GM18507 (cell line): ENCODE results near the gene INO80D.
"Not testable (repeated sequence)": the region's sequence is repeated elsewhere in the genome, so short reads cannot be mapped to it uniquely, and the experiment has no call there.

Source experiments
- DNase-seq: peaks from one replicate; pipeline ENCODE4 v3.0.0; 2011; ENCODE audit warnings: low read depth; ENCODE audit not compliant: insufficient read length; ENCODE audit errors: extremely low spot score
- FAIRE-seq: peaks from 2 replicates; lab custom pipeline; 2011; peaks lifted over from hg19 to GRCh38; lab: Jason Lieb, UNC

The INO80D gene

DNA sequence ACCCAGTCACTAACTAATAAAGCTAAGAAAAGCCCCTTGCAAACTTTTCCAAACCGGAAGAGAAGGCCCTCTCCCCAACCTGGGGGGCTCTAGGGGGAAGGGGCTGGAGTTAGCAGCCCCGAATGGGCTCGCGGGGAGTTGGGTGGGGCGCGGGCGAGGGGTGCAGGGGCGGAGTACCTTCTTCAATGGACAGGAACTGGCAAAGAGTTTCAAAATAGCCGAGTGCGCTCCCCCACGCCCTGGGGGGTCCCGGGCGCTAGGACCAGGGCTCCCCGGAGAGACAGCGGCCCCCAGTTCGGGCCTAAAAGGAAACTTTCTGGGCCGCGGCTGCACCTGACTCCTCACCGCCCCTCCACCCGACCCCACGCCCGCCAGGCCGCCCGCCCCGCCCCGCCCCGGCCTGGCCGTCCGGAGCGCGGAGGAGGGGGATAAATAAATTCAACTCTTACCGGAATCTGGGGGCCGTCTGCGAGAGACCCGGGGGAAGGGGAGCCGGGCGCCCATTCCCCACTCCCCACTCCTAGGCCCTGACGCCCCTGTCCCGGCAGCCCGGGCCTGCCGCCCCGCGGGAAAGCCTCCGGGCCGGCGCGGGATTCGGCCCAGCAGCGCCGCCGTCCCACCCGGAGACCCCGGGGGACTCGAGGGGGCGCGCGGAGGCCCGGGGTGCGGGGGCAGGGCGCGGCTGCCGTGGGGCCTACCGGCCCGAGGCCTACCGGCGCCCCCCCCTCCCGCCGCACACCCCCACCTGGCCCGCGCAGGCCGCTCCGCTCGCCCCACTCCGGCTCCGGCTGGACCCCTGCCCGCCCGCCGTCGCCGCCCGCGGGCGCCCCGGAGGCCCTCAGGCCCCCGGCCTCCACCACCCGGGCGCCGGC is 868 bp downstream of the INO80D start:
- FAIRE-seq (no peak), DNase-seq (no peak)

DNA sequence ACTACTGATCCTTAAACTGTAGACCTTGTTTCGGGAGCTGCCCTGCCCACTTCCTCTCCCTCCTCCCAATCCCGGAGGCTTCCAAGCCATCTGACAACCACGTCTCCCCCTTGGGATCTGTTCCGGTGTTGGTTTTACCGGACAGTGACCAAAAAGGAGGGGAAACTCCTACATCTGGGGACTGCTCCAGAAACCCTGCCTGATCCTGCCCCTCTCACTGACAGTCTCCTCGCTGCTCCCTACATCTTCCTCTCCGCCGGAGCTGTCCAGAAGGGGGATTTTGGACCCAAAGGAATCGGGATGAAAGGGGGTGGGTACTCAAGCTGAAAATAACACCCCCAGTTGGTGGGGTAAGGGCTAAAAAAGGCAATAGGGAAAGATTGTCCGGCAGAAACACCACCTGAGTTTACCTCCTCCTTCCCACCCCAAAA is 1.5 kb downstream of the INO80D start:
- DNase-seq (no peak), FAIRE-seq (peak; percentile 68)

DNA sequence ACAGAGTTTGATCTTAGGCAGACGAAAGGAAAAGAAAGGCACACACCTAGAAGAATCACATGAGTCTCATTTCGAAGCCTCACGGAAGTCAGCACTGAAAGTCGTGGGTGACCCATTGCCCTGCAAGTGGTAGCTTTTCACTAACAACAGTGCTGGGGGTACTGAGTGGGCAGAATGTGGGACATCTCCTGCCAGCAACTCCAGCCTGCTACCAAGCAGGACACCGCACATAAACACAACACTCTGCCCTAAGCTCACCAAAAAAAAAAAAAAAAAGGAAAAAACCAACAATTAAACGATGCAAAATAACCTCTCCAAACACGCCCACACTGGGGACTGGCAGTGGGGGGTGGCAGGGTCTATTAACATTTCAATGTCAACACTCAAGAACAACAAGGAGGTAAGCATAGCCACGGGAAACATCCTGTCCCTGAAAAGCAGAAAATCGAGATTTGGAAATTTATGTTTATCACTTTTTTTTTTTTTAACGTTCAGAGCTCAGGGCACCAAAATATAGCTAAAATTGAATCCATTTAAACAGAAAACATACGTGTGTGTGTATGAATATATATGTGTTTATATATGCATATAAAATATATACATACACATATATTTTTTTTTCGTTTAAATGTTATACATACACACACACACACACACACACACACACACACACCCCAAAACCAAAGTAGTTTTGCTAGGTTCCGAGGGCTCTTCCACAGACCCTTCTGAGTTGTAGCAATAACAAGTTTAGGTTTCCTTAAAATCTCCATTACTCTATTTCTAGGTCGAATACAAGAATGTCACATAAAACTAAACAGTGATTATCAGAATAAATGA is 2.2 kb downstream of the INO80D start:
- FAIRE-seq (peak; percentile 73), DNase-seq (no peak)

DNA sequence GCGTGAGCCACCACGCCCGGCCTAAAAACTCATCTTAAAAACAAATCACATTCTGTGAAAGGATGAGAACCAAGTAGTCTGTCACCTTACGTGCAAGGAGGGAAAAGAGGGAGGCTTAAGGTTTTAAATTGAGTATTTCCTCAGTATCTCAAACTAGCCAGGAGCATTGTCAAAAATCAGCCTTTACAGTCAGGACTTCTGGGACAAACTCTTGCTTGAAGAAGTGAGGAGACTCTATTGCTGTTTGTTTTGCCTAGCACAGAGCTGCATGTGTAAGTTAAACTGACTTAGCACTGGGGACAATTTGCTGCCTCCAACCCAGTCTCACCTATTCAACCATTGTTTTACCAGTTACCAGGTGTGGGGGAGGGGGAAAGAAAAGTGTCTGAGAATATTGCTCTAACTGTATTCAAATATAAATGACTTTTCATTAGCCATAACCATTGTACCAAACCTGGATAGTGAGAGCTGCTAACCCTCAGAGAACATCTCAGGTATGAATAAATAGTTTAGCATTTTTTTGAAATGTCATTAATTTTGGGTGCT is 3.6 kb downstream of the INO80D start:
- DNase-seq (no peak), FAIRE-seq (no peak)

DNA sequence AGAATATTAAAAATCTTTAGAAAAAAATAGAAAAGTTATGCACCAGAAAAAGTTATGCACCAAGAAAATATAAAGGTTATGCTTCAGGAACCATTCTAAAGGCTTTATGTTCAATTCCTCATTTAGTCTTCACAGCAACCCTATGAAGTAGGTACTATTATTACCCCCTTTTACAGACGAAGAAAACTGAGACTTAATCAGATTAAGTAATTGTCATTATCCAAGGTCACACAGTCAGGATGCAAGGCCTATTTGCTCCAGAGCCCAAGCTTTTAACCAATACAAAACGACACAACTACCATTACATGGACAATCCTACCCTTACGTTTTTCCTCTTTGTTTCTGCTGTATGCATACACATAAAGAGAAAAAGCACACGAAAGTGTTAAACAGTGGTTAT is 5.0 kb downstream of the INO80D start:
- no peak for FAIRE-seq
- no peak for DNase-seq

DNA sequence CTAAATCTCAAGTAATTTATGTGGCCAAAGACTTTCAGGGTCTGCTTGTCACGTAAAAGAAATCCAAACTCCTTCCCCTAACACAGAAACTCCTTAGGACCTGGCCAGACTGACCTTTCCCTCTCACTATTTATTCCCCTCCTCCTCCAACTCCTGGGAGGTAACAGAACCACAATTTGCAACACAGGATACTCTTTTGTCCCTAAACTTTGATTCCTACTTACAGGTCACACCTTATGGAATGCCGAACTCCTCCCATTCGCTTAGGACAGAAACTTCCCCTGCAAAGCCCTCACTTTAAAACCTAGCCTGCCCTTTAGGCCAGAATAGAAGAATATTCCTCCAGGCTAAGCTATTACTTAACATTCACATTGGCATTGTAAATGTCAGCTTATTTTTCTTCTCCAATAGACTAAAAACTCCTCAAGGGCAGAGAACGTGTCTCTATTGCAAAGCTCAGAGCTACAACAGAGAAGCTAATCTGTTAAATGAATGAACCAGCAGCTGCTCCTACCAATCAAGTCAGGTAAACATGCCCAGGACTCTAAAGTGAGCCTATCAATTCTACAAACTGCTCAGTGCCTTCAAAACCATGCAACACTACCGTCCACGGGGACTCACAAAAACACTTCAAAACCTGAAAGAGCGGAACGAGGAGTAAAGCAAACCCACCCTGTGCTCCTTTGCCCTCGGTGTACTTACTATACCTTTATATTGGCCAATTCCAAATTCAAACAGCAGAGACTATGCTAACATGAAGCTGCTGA is 6.1 kb downstream of the INO80D start:
- no peak for FAIRE-seq
- no peak for DNase-seq

DNA sequence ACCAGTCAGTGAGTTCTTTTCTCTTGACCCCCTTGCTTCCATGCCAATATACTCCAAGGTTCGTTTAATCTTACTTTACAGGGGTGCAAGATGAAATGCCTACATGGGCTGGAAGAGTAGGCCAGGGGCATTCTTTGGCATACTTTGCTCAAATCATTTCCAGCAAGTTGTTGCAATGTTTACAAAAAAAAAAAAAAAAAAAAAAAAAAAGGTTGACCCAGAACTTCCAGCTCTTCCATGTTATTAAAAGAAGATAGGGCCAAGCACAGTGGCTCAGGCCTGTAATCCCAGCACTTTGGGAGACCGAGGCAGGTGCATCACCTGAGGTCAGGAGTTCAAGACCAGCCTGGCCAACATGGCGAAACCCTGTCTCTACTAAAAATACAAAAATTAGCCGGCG is 8.1 kb downstream of the INO80D start:
- not testable (repeated sequence) for FAIRE-seq, DNase-seq

DNA sequence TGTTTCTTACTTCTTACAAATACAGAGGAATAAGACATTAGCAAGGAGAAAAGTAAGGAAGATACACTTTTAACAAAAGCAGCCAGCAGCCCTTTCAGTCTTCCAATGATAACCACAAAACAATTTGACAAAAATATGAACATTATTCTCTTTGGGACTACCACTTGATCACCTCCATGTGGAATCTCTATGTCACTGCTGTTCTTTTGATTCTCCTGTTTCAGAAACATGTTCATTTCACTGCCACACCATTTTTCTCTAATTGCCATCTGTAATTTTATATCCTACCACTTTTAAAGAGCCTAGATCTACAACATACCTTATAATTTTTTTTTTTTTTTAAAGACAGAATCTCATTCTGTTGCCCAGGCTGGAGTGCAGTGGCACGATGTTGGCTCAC is 10.9 kb downstream of the INO80D start:
- FAIRE-seq (no peak), DNase-seq (no peak)

DNA sequence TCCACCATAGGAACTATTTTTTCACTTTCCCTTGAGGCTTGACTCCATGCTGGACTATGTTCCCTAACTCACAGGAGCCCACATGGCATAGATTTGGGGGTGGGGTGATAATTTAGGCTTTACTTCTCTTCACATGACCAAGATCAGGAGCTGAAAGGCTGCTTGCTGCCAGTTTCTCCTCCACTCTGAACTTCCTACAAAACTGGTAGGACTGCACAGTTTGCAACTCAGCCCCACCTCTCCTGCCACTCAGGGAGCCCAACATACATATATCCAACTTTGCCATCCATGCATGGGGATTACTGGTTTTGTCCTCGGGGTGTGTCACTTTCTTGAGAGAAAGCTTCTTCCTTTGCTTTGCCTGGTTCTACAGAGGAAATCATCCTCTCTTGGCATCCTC is 14.2 kb downstream of the INO80D start:
- no peak for FAIRE-seq

DNA sequence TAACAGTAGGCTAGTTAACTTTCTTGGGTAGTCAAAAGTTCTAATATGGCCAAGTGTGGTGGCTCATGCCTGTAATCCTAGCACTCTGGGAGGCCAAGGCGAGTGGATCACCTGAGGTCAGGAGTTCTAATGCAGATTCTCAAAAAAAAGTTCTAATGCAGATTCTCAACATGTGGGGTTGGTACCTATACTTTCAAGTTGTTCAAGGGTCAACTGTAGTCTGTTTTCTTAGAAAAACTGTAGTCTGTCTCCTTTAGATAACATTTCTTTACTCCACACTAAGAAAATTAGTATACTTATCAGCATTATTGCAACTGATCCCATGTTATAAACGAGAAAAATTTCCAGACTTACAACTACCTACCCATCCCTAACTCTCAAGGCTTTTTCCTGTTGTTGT is 16.6 kb downstream of the INO80D start:
- DNase-seq (no peak), FAIRE-seq (no peak)

More for the DNA sequence above, 14.2 kb downstream of the INO80D start:
- no peak for DNase-seq

DNA sequence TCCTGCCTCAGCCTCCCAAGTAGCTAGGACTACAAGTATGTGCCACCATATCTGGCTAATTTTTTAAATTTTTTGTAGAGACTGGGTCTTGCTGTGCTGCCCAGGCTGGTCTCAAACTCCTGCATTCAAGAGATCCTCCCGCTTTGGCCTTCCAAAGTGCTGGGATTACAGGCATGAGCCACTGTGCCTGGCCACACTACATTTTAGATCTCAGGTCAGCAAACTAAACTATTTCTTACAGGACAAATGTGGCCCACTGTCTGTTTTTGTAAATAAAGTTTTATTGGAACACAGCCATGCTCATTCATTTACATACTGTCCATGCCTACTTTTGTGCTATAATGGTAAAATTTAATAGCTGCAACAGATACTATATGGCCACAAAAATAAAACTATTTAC is 17.8 kb downstream of the INO80D start:
- FAIRE-seq = no peak
- DNase-seq = no peak

DNA sequence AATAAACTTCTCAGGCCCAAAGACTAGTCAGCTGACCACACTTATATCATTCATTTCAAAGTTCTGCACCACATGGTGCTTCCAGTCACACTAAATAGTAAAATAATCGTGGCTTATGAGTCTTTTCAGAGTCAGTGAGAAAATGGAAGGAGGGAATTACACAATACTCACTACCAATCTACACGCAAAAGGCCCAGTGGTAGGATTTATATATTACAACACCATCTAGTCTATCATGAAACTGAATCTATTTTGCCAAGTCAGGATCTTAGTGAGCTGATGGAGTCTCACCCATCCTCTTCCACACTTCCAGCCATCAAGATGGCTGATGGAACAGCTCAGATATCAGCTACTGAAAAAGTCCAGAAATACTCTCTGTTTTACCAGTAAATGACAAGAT is 21.9 kb downstream of the INO80D start:
- no peak for DNase-seq

DNA sequence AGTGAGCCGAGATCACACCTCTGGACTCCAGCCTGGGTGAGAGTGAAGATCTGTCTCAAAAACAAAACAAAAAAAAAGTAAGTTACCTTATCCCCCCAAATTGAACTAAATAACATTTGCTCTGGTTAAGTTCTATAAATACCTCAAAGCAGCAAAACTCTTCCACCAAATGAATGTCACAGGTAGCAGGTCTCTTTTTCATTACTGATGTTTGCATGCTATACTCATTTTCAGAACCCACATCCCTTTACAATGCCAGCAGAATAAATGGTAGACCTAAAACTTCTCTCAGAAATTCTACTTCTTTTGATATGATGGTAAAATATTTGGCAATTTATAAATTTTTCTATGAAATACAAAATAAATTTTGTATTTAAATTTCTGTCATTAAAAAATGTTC is 22.3 kb downstream of the INO80D start:
- no peak for FAIRE-seq
- no peak for DNase-seq

More for the DNA sequence above, 21.9 kb downstream of the INO80D start:
- no peak for FAIRE-seq

DNA sequence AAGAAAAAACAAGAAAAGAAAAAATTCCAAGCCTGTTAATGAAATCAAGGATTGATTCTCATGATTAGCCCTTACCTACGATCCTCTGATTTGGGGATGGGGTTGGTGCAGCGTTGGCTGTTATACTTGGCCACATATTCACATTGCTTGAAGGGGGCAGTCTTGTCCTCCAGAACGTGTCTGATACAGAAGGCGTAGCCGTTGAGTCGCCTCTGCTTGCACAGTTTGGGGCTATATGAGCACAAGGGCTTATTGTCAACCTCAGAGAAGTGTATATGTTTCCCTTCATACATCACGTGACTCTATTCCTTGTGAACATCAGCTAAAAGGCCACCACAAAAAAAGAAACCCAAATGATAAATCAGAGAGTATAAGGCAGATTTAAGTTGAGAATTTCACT is 23.2 kb downstream of the INO80D start:
- DNase-seq (no peak), FAIRE-seq (no peak)

DNA sequence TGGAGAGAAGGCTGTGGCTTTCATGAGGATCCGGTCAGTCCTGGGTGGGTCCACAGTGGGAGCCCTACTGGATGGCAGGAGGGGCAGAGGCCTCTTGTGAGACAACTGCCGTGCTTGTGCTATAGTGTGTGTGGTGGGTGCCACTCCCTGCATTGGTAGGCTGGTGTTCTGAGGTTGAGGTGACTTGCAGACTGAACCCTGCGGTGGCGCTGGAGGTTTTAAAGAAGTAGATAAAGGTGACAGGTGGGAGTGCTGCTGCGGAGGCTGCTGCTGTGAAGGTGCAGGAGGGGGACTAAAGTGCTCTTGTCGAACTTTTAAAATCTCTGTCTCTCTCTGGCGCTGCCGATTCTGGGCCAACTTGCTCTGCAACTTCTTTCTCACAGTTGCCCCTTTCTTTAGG is 29.7 kb downstream of the INO80D start:
- DNase-seq (no peak), FAIRE-seq (no peak)

DNA sequence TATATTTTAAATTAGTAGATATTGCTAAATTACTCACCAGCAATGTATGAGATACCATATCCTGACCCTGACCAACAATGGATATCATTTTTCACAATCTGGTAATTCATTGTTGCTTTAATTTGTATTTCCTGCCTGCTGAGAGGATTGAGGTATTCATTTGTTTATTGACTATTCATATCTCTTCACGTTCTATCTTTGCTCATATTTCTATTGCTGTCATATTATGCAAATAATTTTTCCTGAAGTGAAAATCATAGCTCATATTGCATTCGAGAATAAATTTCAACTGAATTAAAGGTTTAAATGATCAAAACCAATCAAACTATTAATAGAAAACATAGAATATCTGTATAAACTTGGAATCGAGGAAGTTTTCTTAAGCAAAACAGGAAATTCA is 31.0 kb downstream of the INO80D start:
- FAIRE-seq = no peak
- no peak for DNase-seq

DNA sequence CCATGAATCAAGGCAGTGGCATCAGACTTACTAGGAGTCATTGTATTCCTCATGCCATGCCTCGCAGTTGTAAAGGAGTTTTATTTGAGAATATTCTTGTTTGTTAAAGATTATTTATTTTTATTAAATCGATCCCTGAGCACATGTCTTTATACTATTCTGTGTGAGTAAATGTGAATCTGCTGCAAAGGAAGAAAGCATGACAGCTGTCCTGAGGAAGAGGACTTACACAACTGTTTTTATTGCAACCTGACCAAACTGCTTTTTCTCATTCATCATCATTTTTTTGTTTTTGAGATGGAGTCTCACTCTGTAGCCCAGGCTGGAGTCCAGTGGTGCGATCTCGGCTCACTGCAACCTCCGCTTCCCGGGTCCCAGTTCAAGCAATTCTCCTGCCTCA is 34.1 kb downstream of the INO80D start:
- DNase-seq (no peak), FAIRE-seq (no peak)

DNA sequence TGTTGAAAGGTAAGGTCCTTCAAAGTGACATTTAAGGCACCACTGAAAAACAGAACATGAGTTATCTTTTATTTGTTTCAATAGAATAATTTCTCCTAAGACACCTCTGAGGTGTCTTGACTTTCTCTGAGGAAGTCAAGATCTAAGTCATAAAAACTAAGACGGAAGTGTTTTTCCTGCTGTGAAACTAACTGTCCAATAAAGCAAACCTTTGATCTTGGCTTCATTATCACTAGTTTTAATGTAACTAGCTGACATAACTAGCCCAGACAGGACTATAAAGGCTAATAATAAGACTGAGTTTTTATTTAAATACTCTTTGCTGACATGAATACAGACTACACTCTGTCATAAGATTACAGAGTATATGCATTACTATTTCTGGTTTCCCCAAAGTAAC is 36.6 kb downstream of the INO80D start:
- FAIRE-seq (no peak), DNase-seq (no peak)

DNA sequence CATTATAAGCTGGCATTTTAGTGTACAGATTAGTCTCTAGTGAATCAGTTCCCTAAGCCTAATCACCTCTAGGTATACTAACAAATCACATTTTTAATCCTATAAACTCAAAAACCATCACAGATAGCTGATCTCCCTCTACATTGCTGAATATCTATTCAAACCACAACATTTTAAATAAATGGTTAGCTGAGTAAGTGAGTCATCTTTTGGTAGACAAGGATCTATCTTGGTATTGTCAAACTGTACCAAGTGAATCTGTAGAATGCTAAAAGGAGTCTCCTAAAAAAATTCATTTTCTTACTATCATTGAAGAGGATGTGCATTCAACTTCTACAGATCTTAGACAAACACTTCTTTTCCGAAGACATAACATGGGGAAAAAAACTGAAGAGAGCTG is 40.7 kb downstream of the INO80D start:
- FAIRE-seq (no peak), DNase-seq (no peak)

DNA sequence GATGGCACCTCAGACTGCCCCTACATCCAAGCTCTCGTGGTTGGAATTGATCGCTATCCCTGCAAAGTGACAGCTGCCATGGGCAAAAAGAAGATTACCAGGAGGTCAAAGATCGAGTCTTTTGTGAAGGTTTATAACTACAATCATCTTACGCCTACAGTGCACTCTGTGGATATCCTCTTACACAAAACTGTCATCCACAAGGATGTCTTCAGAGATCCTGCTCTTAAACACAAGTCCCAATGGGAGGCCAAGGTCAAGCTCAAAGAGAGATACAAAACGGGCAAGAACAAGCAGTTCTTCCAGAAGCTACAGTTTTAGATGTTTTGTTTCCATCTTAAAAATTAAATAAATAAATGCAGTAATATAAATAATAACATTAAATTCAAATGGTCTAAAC is 45.4 kb downstream of the INO80D start:
- DNase-seq (no peak), FAIRE-seq (no peak)
